ENCODE results near the gene TMEM86A.

The TMEM86A gene

DNA sequence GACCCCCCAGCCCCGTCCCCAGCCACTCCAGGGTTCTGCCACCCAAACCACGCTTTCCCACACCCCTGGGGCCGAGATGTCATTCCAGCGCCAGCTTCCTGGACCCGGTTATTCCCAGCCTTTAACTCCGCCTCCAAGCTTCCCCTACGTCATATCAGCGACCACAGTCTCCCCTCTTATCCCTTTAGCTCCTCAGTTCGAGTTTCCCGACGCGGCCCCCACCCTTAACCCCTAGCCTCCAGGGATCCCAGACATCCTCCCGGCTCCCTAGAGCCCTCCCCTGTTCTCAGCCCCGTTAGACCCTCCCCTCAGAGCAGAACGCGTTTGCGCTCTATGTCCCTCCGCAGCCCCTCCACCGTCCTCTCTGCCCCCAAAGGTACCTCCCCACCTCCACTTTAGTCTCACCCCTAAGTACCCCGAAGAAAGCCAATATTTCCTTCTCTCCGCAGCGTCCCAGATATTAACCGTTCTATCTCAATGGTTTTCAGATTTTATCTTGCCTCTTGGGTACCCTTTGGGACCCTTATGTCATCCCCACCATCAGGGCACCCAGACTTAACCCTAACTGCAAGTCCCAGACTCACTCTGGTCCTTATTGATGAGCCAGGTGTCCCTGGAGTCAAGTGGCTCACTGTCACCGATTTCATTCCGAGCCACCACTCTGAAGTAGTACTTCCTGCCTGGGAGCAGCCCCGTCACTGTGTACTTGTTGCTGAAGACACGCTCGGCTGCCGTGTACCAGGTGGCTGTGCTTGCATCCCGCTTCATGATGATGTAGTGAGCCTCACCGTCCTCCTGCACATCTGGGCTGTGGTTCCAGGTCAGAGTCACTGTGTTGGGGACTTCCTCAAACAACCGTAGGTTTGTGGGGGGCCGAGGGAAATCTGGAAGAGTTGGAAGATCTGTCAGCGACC is 8.0 kb downstream of the TMEM86A start:
- Histone ChIP-seq H3K79me2 (ENCODE audit: insufficient read depth, low read depth) (no peaks in the 10 kb centered on the region), H3K4me3 (IDR thresholded peaks at IDR 0.05; ENCODE audit: insufficient read depth, low read depth, low read length) (no peak overlapping the region), H2AFZ (ENCODE audit: low read depth) (no peak overlapping the region), H4K20me1 (ENCODE audit: insufficient read depth) (no peaks in the 10 kb centered on the region), H3K27ac (no peak overlapping the region), H3K4me2 (no peak overlapping the region), H3K36me3 (ENCODE audit: insufficient read depth) (no peaks in the 10 kb centered on the region), H3K9ac (no peak overlapping the region), H3K4me1 (ENCODE audit: low read depth, poor library complexity, severe bottlenecking) (no peaks in the 10 kb centered on the region), H3K27me3 (ENCODE audit: insufficient read depth, low read depth) (no peaks in the 10 kb centered on the region; the same call in 1 of the 2 replicates)
- TF ChIP-seq, protein P1, sequence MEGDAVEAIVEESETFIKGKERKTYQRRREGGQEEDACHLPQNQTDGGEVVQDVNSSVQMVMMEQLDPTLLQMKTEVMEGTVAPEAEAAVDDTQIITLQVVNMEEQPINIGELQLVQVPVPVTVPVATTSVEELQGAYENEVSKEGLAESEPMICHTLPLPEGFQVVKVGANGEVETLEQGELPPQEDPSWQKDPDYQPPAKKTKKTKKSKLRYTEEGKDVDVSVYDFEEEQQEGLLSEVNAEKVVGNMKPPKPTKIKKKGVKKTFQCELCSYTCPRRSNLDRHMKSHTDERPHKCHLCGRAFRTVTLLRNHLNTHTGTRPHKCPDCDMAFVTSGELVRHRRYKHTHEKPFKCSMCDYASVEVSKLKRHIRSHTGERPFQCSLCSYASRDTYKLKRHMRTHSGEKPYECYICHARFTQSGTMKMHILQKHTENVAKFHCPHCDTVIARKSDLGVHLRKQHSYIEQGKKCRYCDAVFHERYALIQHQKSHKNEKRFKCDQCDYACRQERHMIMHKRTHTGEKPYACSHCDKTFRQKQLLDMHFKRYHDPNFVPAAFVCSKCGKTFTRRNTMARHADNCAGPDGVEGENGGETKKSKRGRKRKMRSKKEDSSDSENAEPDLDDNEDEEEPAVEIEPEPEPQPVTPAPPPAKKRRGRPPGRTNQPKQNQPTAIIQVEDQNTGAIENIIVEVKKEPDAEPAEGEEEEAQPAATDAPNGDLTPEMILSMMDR (conservative IDR thresholded peaks at IDR 0.05; ENCODE audit: low read depth, low read length) = no peak

DNA sequence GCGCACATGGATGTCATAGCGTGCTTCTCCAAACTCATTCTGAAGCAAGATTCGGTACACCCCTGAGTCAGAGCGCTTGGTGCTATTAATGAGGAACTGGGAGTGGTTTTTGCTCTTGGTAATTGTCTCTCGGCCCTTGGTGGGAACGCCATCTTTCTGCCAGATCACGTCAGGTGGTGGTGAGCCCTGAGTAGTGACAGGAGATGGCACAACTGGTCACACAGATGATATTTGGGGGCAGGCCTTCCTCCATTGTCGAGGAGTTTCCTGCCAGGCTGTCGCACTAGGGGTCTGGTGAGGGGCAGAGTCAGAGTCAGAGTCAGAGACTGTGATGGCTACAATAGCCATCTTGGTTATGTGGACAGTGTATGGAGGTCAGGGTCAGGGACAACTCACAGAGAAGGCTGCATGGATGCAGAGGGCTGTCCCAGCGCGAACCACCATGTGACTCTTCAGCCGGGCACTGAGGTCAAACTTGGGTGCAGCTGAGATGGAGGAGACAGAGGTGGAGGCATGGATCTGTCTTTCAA is 9.3 kb downstream of the TMEM86A start:
- Histone ChIP-seq H3K27me3 (ENCODE audit: insufficient read depth, low read depth) (no peaks in the 10 kb centered on the region; the same call in 1 of the 2 replicates), H3K4me2 (no peak overlapping the region), H3K36me3 (ENCODE audit: insufficient read depth) (no peaks in the 10 kb centered on the region), H3K9ac (no peak overlapping the region), H2AFZ (ENCODE audit: low read depth) (no peak overlapping the region), H3K4me3 (IDR thresholded peaks at IDR 0.05; ENCODE audit: insufficient read depth, low read depth, low read length) (no peak overlapping the region), H3K79me2 (ENCODE audit: insufficient read depth, low read depth) (no peaks in the 10 kb centered on the region), H3K4me1 (ENCODE audit: low read depth, poor library complexity, severe bottlenecking) (no peaks in the 10 kb centered on the region), H3K27ac (no peak overlapping the region), H4K20me1 (ENCODE audit: insufficient read depth) (no peaks in the 10 kb centered on the region)
- TF ChIP-seq, protein P1 (conservative IDR thresholded peaks at IDR 0.05; ENCODE audit: low read depth, low read length) = no peak

DNA sequence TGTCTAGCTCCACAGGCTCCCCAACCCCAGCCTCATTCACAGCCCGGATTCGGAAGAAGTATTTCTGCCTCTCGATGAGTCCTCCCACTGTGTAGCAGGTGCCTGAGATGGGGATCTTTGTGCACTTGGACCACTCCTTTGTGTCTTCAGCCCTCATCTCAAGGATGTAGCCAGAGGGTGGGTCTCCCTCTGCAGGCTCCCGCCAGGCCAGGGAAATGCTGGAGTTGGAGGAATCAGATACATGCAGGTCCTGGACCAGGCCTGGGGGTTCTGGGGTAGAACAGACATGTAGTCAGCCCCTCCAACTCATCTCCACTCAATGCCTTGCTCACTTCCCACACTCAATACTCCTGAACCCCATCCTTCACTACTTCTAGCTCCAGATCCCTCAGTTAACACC is 10.8 kb downstream of the TMEM86A start:
- Histone ChIP-seq H4K20me1 (ENCODE audit: insufficient read depth) (no peaks in the 10 kb centered on the region), H3K4me3 (IDR thresholded peaks at IDR 0.05; ENCODE audit: insufficient read depth, low read depth, low read length) (no peak overlapping the region), H3K4me1 (ENCODE audit: low read depth, poor library complexity, severe bottlenecking) (no peaks in the 10 kb centered on the region), H3K36me3 (ENCODE audit: insufficient read depth) (no peaks in the 10 kb centered on the region), H3K79me2 (ENCODE audit: insufficient read depth, low read depth) (no peaks in the 10 kb centered on the region), H3K27ac (no peak overlapping the region), H3K4me2 (no peak overlapping the region), H2AFZ (ENCODE audit: low read depth) (no peak overlapping the region), H3K27me3 (ENCODE audit: insufficient read depth, low read depth) (no peaks in the 10 kb centered on the region; the same call in 1 of the 2 replicates), H3K9ac (no peak overlapping the region)
- TF ChIP-seq, protein P1 (conservative IDR thresholded peaks at IDR 0.05; ENCODE audit: low read depth, low read length) = no peak

DNA sequence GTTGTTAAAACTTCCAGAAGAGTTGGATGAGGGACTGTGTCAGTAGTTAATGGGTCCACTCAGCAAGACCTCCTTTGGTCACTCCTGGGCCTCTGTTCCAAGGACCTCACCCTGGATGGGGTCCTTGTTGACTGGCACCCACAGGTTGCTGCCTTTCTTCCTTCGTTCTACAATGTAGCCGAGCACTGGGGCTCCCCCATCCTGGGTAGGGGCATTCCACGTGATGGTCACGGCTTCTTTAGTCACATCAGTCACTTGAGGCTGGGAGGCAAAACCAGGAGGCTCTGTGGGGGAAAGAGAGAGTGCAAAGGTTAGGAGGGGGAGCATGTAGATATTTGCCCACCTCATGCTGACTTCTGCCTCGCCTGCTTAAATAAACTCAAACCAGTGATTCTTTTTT is 12.0 kb downstream of the TMEM86A start:
- Histone ChIP-seq H3K4me3 (IDR thresholded peaks at IDR 0.05; ENCODE audit: insufficient read depth, low read depth, low read length) (no peak overlapping the region), H3K27ac (no peak overlapping the region), H3K4me1 (ENCODE audit: low read depth, poor library complexity, severe bottlenecking) (no peaks in the 10 kb centered on the region), H3K9ac (no peak overlapping the region), H4K20me1 (ENCODE audit: insufficient read depth) (no peaks in the 10 kb centered on the region), H3K27me3 (ENCODE audit: insufficient read depth, low read depth) (no peaks in the 10 kb centered on the region; the same call in 1 of the 2 replicates), H2AFZ (ENCODE audit: low read depth) (no peak overlapping the region), H3K36me3 (ENCODE audit: insufficient read depth) (no peaks in the 10 kb centered on the region), H3K79me2 (ENCODE audit: insufficient read depth, low read depth) (no peaks in the 10 kb centered on the region), H3K4me2 (no peak overlapping the region)
- TF ChIP-seq, protein P1 (conservative IDR thresholded peaks at IDR 0.05; ENCODE audit: low read depth, low read length) = no peak
